RWPE2 (cell line): Measurements from ENCODE around the gene TFAP2A.
A peak's percentile ranks its signal among the peaks of the same experiment; 100 is the strongest.

ENCODE experiments used
- ATAC-seq: fragments of 200-7000 bp; cut with Tn5 transposase; 3 replicates; pipeline ENCODE4 v1.9.1; 2021; ENCODE audit warnings: low read depth
- DNase-seq: peaks from one replicate; pipeline ENCODE4 v3.0.0-alpha.2; 2020; ENCODE audit warnings: low spot score
- H3K27ac ChIP-seq: fragments of 450-650 bp; 2 replicates; pipeline ENCODE4 v1.5.1; 2017; ENCODE audit warnings: mild to moderate bottlenecking; ENCODE audit not compliant: poor library complexity, severe bottlenecking
- H3K27me3 ChIP-seq: fragments of 250-450 bp; sonication (Bioruptor Pico); 2 replicates; pipeline ENCODE4 v1.5.1; 2021; ENCODE audit warnings: mild to moderate bottlenecking, moderate library complexity; ENCODE audit not compliant: insufficient read depth, poor library complexity, severe bottlenecking
- H3K36me3 ChIP-seq: fragments of 250-450 bp; sonication (Bioruptor Pico); 2 replicates; pipeline ENCODE4 v1.5.1; 2020; ENCODE audit warnings: low read depth, mild to moderate bottlenecking, moderate library complexity
- H3K4me1 ChIP-seq: fragments of 250-450 bp; sonication (Bioruptor Pico); 2 replicates; pipeline ENCODE4 v1.5.1; 2021; ENCODE audit warnings: mild to moderate bottlenecking, moderate library complexity; ENCODE audit not compliant: insufficient read depth, poor library complexity, severe bottlenecking
- H3K4me3 ChIP-seq: fragments of 250-450 bp; sonication (Bioruptor Pico); 2 replicates; pipeline ENCODE4 v1.5.1; 2021; ENCODE audit warnings: mild to moderate bottlenecking, moderate library complexity; ENCODE audit not compliant: severe bottlenecking
- H3K9me3 ChIP-seq: fragments of 250-450 bp; sonication (Bioruptor Pico); 2 replicates; pipeline ENCODE4 v1.5.1; 2021; ENCODE audit warnings: mild to moderate bottlenecking, moderate library complexity; ENCODE audit not compliant: severe bottlenecking
- CTCF ChIP-seq: fragments of 450-650 bp; IDR thresholded peaks from one replicate; pipeline ENCODE4 v1.5.1; 2017; ENCODE audit warnings: mild to moderate bottlenecking, moderate library complexity; ENCODE audit not compliant: poor library complexity, severe bottlenecking

TFAP2A gene

GRCh38 chr6:10460096-10460495, 45.2 kb upstream of the TFAP2A start:
- Histone ChIP-seq H3K4me1 (no peaks in the 10 kb centered on the region), H3K4me3 (no peak overlapping the region), H3K36me3 (no peaks in the 10 kb centered on the region), H3K27me3 (no peaks in the 10 kb centered on the region), H3K9me3 (no peaks in the 10 kb centered on the region), H3K27ac (no peak overlapping the region)
- DNase-seq (no peak), ATAC-seq (no peak)
- TF ChIP-seq CTCF = no peak

- Histone ChIP-seq H3K4me3 (no peak overlapping the region), H3K9me3 (no peaks in the 10 kb centered on the region), H3K27me3 (no peaks in the 10 kb centered on the region), H3K27ac (no peak overlapping the region), H3K36me3 (no peaks in the 10 kb centered on the region), H3K4me1 (peaks cover under 1% of the 10 kb centered on the region)
- TF ChIP-seq CTCF = no peak
- DNase-seq (no peak), ATAC-seq (no peak)
Measured at GRCh38 chr6:10458287-10458686, 43.4 kb upstream of the TFAP2A start.

GRCh38 chr6:10453596-10453995, 38.7 kb upstream of the TFAP2A start:
- ATAC-seq (no peak), DNase-seq (no peak)
- no peak overlapping the region for H3K4me3 ChIP-seq
- H3K9me3 ChIP-seq = no peaks in the 10 kb centered on the region
- no peaks in the 10 kb centered on the region for H3K27me3 ChIP-seq
- peaks cover 35% of the 10 kb centered on the region for H3K4me1 ChIP-seq
- H3K36me3 ChIP-seq = no peaks in the 10 kb centered on the region
- no peak overlapping the region for H3K27ac ChIP-seq
- TF ChIP-seq CTCF = no peak

- no peaks in the 10 kb centered on the region for H3K36me3 ChIP-seq
- H3K4me3 ChIP-seq = no peak overlapping the region
- DNase-seq (peak; percentile 99), ATAC-seq (peak; percentile 99)
- H3K9me3 ChIP-seq = no peaks in the 10 kb centered on the region
- H3K27me3 ChIP-seq = no peaks in the 10 kb centered on the region
- peaks cover 35% of the 10 kb centered on the region for H3K4me1 ChIP-seq
- no peak for TF ChIP-seq CTCF
- H3K27ac ChIP-seq = peak overlapping the region; percentile 90
Measured at GRCh38 chr6:10451828-10452509, 37.1 kb upstream of the TFAP2A start.

GRCh38 chr6:10451394-10451793, 36.5 kb upstream of the TFAP2A start:
- no peak overlapping the region for H3K4me3 ChIP-seq
- peak overlapping the region; percentile 90 for H3K27ac ChIP-seq
- peaks cover 35% of the 10 kb centered on the region for H3K4me1 ChIP-seq
- DNase-seq = no peak
- ATAC-seq = no peak
- H3K27me3 ChIP-seq = no peaks in the 10 kb centered on the region
- no peaks in the 10 kb centered on the region for H3K9me3 ChIP-seq
- TF ChIP-seq CTCF = no peak
- no peaks in the 10 kb centered on the region for H3K36me3 ChIP-seq
